Sigmoid colon (tissue), 7 donors: Measurements from ENCODE around the gene ZNF683. TPM values are rescaled to one million over a fixed set of nuclear protein-coding genes. Genes with fewer than 3 reads are reported as not detected.
A peak's percentile ranks its signal among the peaks of the same experiment; 100 is the strongest.

ENCODE experiments used
- DNase-seq: peaks from one replicate; pipeline ENCODE4 v3.0.0-alpha.2; 2019
- H3K27ac ChIP-seq, 4 donors: fragments of 200-600 bp; sonication (generic); one replicate each; pipeline ENCODE4 v1.5.1; 2016 to 2019; ENCODE audit warnings: mild to moderate bottlenecking in 1 of 4
- H3K27me3 ChIP-seq, 3 donors: fragments of 200-600 bp; sonication (generic); one replicate each; pipeline ENCODE4 v1.5.1; 2019; ENCODE audit warnings: mild to moderate bottlenecking in 1 of 3
- H3K36me3 ChIP-seq, 4 donors: fragments of 200-600 bp; sonication (generic); one replicate each; pipeline ENCODE4 v1.5.1; 2016 to 2019
- H3K4me1 ChIP-seq, 4 donors: fragments of 200-600 bp; sonication (generic); one replicate each; pipeline ENCODE4 v1.5.1; 2017 to 2019
- H3K4me3 ChIP-seq, 4 donors: fragments of 200-600 bp; sonication (generic); one replicate each; pipeline ENCODE4 v1.5.1; 2017 to 2019; ENCODE audit warnings: mild to moderate bottlenecking in 2 of 4, moderate library complexity in 1 of 4
- H3K9me3 ChIP-seq, 4 donors: fragments of 200-600 bp in 3 of 4; sonication (generic) in 3 of 4; one replicate each; pipeline versions ENCODE4 v1.5.1 to v1.6.1; 2013 to 2019
- CTCF ChIP-seq, 4 experiments: fragments of 450-650 bp in 3 of 4; fragments of 200-600 bp in 1 of 4; IDR thresholded peaks; one replicate each; pipeline ENCODE4 v1.5.1; 2016 to 2019; ENCODE audit warnings: antibody characterized with exemption in 4 of 4, mild to moderate bottlenecking in 3 of 4, moderate library complexity in 2 of 4
- EP300 ChIP-seq, 4 donors: sonication (generic); formaldehyde crosslinking; IDR thresholded peaks; one replicate each; pipeline ENCODE4 v1.6.1; 2017; ENCODE audit warnings: antibody characterized with exemption in 4 of 4
- POLR2A ChIP-seq, 2 donors: fragments of 450-650 bp; IDR thresholded peaks; one replicate each; pipeline ENCODE4 v1.6.1; 2016; ENCODE audit warnings: antibody characterized with exemption in 2 of 2, mild to moderate bottlenecking in 2 of 2, moderate library complexity in 2 of 2
- POLR2AphosphoS5 ChIP-seq, 4 donors: sonication (generic); formaldehyde crosslinking; IDR thresholded peaks; one replicate each; pipeline ENCODE4 v1.6.1; 2017; ENCODE audit warnings: antibody characterized with exemption in 4 of 4
- WGBS, 2 donors: extraction: QIAGEN DNeasy Blood & Tissue Kit; methylation state at CpG; one replicate each; pipeline ENCODE4 v1.1.7; 2013; 5-methylcytosine and 5-hydroxymethylcytosine counted together
- intact Hi-C: fragments of 100-400 bp; cut with DNase I; formaldehyde crosslinking; loops from one replicate; pipeline ENCODE4 v1.15.1; 2023
- polyA plus RNA-seq, 3 donors: library from polyadenylated mRNA; stranded (reverse); fragments of 200-250 nt; gene quantifications; one replicate each; pipeline ENCODE4 v1.2.3, GENCODE V29; 2013
- total RNA-seq, 4 donors: library from RNA; depleted of rRNA; stranded (reverse); fragments of >200 nt; gene quantifications; one replicate each; pipeline ENCODE4 v1.1.0, GENCODE V29; 2016
- donor health status: healthy with polysubstance abuse.
- donor health status: Bipolar disorder and iron deficiency.
- donor health status: healthy.

ZNF683 gene
- total and polyA plus RNA-seq, 7 donors, result 0.52 TPM; not detected in 6

GRCh38 chr1:26358411-26359384 is 13.9 kb downstream of the ZNF683 start:
- H3K27ac ChIP-seq, result no peak overlapping the region
- WGBS, 2 donors, result 29 to 53% methylated on average over 15 of the region's 15 CpGs

GRCh38 chr1:26357121-26357602 is 15.4 kb downstream of the ZNF683 start:
- WGBS, 2 donors, result 20 to 69% methylated on average over 10 of the region's 10 CpGs
- TF ChIP-seq EP300 (IDR thresholded peaks at IDR 0.05) (no peak), CTCF (IDR thresholded peaks at IDR 0.05) (no peak), POLR2AphosphoS5 (IDR thresholded peaks at IDR 0.05) (no peak), POLR2A (IDR thresholded peaks at IDR 0.05) (no peak)
- H3K9me3 ChIP-seq, result no peaks in the 10 kb centered on the region
- H3K27ac ChIP-seq, result no peak overlapping the region
- DNase-seq, result no peak
- no peaks in the 10 kb centered on the region for H3K36me3 ChIP-seq
- H3K27me3 ChIP-seq, result peaks cover 23 to 68% (median 49%) of the 10 kb centered on the region in 3 donors
- no peak overlapping the region for H3K4me3 ChIP-seq
- H3K4me1 ChIP-seq, result peaks cover 0 to 12% (median 12%) of the 10 kb centered on the region in 4 donors
- intact Hi-C loops, result no loop called here

More at GRCh38 chr1:26358411-26359384, 13.9 kb downstream of the ZNF683 start:
- no peak for DNase-seq
- peaks cover 0 to 12% (median 12%) of the 10 kb centered on the region in 4 donors for H3K4me1 ChIP-seq
- no peak for TF ChIP-seq CTCF (IDR thresholded peaks at IDR 0.05)
- no peak for TF ChIP-seq EP300 (IDR thresholded peaks at IDR 0.05)
- peak in 1 of 2 donors; percentile 12 for TF ChIP-seq POLR2A (IDR thresholded peaks at IDR 0.05)
- TF ChIP-seq POLR2AphosphoS5 (IDR thresholded peaks at IDR 0.05), result no peak
- H3K9me3 ChIP-seq, result no peaks in the 10 kb centered on the region
- intact Hi-C loops, result no loop called here
- H3K27me3 ChIP-seq, result peaks cover 26 to 78% (median 60%) of the 10 kb centered on the region in 3 donors
- no peaks in the 10 kb centered on the region for H3K36me3 ChIP-seq
- H3K4me3 ChIP-seq, result no peak overlapping the region

- Histone ChIP-seq H3K27me3 (peaks cover 14 to 57% (median 40%) of the 10 kb centered on the region in 3 donors), H3K4me1 (peaks cover 0 to 12% (median 12%) of the 10 kb centered on the region in 4 donors), H3K9me3 (no peaks in the 10 kb centered on the region), H3K27ac (no peak overlapping the region), H3K4me3 (no peak overlapping the region), H3K36me3 (no peaks in the 10 kb centered on the region)
- intact Hi-C loops, result no loop called here
- no peak for DNase-seq
- TF ChIP-seq CTCF (IDR thresholded peaks at IDR 0.05) (no peak), EP300 (IDR thresholded peaks at IDR 0.05) (no peak), POLR2AphosphoS5 (IDR thresholded peaks at IDR 0.05) (no peak), POLR2A (IDR thresholded peaks at IDR 0.05) (no peak)
- 82 to 89% methylated on average over 5 of the region's 5 CpGs for WGBS, 2 donors
Observed at GRCh38 chr1:26356106-26356505, 16.4 kb downstream of the ZNF683 start.

- TF ChIP-seq POLR2AphosphoS5 (IDR thresholded peaks at IDR 0.05) (no peak), CTCF (IDR thresholded peaks at IDR 0.05) (no peak), POLR2A (IDR thresholded peaks at IDR 0.05) (no peak), EP300 (IDR thresholded peaks at IDR 0.05) (no peak)
- peaks cover 2 to 46% (median 28%) of the 10 kb centered on the region in 3 donors for H3K27me3 ChIP-seq
Observed at GRCh38 chr1:26354972-26355371, 17.6 kb downstream of the ZNF683 start.

More at GRCh38 chr1:26354972-26355371, 17.6 kb downstream of the ZNF683 start:
- no peak for DNase-seq
- 92 to 94% methylated on average over 9 of the region's 9 CpGs for WGBS, 2 donors
- intact Hi-C loops, result no loop called here
- H3K4me3 ChIP-seq, result no peak overlapping the region
- no peaks in the 10 kb centered on the region for H3K36me3 ChIP-seq
- no peak overlapping the region for H3K27ac ChIP-seq
- H3K9me3 ChIP-seq, result no peaks in the 10 kb centered on the region
- peaks cover 0 to 2% (median 2%) of the 10 kb centered on the region in 4 donors for H3K4me1 ChIP-seq
